ENCODE measurements around the gene CNGA3.

DNA sequence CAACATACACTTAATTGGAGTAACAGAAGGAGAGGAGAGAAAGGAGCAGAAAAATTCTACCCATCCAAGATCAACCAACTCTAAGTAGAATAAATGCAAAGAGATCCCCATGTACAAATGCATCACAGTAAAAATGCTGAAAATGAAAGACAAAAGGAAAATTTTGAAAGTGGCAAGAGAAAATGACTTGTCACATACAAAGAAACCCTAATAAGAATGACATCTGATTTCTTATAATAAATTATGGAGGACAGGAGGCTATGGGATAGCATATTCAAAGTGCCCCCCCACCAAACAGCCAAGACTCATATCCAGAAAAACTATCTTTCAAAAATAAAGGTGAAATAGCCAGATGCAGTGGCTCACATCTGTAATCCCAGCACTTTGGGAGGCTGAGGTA is 76.2 kb downstream of the CNGA3 start:
- TF ChIP-seq JUN (IDR thresholded peaks at IDR 0.05; ENCODE audit: low read depth, low read length) (no peak), SIN3A (conservative IDR thresholded peaks at IDR 0.05 in 1 of 2, IDR thresholded peaks at IDR 0.05 in 1 of 2; ENCODE audit: low read depth in 1 of 2, low read length in 2 of 2) (no peak), ZNF274 (IDR thresholded peaks at IDR 0.05; ENCODE audit: borderline replicate concordance, extremely low read depth, low read length) (no peak)
- TF ChIP-seq, protein P1, sequence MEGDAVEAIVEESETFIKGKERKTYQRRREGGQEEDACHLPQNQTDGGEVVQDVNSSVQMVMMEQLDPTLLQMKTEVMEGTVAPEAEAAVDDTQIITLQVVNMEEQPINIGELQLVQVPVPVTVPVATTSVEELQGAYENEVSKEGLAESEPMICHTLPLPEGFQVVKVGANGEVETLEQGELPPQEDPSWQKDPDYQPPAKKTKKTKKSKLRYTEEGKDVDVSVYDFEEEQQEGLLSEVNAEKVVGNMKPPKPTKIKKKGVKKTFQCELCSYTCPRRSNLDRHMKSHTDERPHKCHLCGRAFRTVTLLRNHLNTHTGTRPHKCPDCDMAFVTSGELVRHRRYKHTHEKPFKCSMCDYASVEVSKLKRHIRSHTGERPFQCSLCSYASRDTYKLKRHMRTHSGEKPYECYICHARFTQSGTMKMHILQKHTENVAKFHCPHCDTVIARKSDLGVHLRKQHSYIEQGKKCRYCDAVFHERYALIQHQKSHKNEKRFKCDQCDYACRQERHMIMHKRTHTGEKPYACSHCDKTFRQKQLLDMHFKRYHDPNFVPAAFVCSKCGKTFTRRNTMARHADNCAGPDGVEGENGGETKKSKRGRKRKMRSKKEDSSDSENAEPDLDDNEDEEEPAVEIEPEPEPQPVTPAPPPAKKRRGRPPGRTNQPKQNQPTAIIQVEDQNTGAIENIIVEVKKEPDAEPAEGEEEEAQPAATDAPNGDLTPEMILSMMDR (IDR thresholded peaks at IDR 0.05; ENCODE audit: control extremely low read depth in 1 of 3, insufficient read depth in 1 of 3, low read depth in 1 of 3, low read length in 3 of 3): no peak
- TF ChIP-seq, protein P2, sequence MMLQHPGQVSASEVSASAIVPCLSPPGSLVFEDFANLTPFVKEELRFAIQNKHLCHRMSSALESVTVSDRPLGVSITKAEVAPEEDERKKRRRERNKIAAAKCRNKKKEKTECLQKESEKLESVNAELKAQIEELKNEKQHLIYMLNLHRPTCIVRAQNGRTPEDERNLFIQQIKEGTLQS (IDR thresholded peaks at IDR 0.05; ENCODE audit: insufficient read depth, low read depth, low read length): no peak
